ENCODE results near the gene MRPS25. TPM values are rescaled to one million over a fixed set of nuclear protein-coding genes. Genes with fewer than 3 reads are reported as not detected.

The MRPS25 gene
- 9.7 and 17.7 TPM in 2 replicates for total RNA-seq

GRCh38 chr3:15064835-15065549 is at the start of gene MRPS25:
Gene MRPS25 (minus strand): TSS chr3:15065315. CDS start chr3:15065194, 121 bp downstream.

GRCh38 chr3:15098503-15099363 is 33.6 kb upstream of the MRPS25 start, which contains the start of gene RBSN:
Gene RBSN (minus strand): TSS chr3:15099148. CDS start chr3:15096120, 3,028 bp downstream.

Other genes with a start within 250 kb of the MRPS25 start
- gene FGD5, start 246.4 kb downstream of the MRPS25 start, total RNA-seq = 0.14 and 0.37 TPM in 2 replicates
- 15.1 and 16.4 TPM in 2 replicates for gene NR2C2, start 117.7 kb downstream of the MRPS25 start, total RNA-seq
- gene RBSN, start 33.8 kb upstream of the MRPS25 start, total RNA-seq = 19.3 and 22.0 TPM in 2 replicates
- gene CAPN7, start 140.9 kb upstream of the MRPS25 start, total RNA-seq = 24.5 and 33.4 TPM in 2 replicates

Measured in smooth muscle cell of bladder (primary cell).